B cell (primary cell): ENCODE measurements around the gene BRINP3.

ENCODE experiments used
- CTCF ChIP-seq: fragments of 200-600 bp; IDR thresholded peaks from one replicate; pipeline ENCODE4 v1.8.0; 2022; ENCODE audit warnings: antibody characterized with exemption, mild to moderate bottlenecking
- EZH2 ChIP-seq: IDR thresholded peaks from 2 replicates; pipeline ENCODE4 v1.6.1; 2012; ENCODE audit warnings: borderline replicate concordance, low read depth, mild to moderate bottlenecking, moderate library complexity, low read length; ENCODE audit not compliant: insufficient read depth, poor library complexity, severe bottlenecking

- TF ChIP-seq CTCF (no peak), EZH2 (no peak)
Observed at GRCh38 chr1:190102757-190103326, 374.8 kb downstream of the BRINP3 start.
